ENCODE measurements around the gene TSFM.
"Not testable (repeated sequence)": the region's sequence is repeated elsewhere in the genome, so short reads cannot be mapped to it uniquely, and the experiment has no call there.

- TF ChIP-seq CTCF (IDR thresholded peaks at IDR 0.05; ENCODE audit: low read depth, low read length, poor library complexity, severe bottlenecking); EZH2phosphoT487 (IDR thresholded peaks at IDR 0.05; ENCODE audit: borderline replicate concordance, low read length): not testable (repeated sequence)
Observed at GRCh38 chr12:57774634-57775033, 8.0 kb upstream of the TSFM start.

Measured in DOHH2 (cell line).